DND-41 (cell line): ENCODE data around the gene TP73.

Source experiments
- ATAC-seq: fragments of 200-7000 bp; cut with Tn5 transposase; 3 replicates; pipeline ENCODE4 v1.9.1; 2021; ENCODE audit warnings: low read depth; ENCODE audit not compliant: insufficient read depth
- DNase-seq: peaks from one replicate; pipeline ENCODE4 v3.0.0-alpha.2; 2020
- H2AFZ ChIP-seq: 2 replicates; pipeline ENCODE4 v1.6.0; 2012; ENCODE audit warnings: low read depth, low read length
- H3K27ac ChIP-seq: 2 replicates; pipeline ENCODE4 v1.5.1; 2012; ENCODE audit warnings: low read length, inconsistent platforms
- H3K27me3 ChIP-seq: fragments of 200-600 bp; sonication (generic); 2 replicates; pipeline ENCODE4 v1.6.0; 2012; ENCODE audit warnings: low read length, mild to moderate bottlenecking, inconsistent platforms; ENCODE audit not compliant: insufficient read depth, poor library complexity
- H3K36me3 ChIP-seq: 2 replicates; pipeline ENCODE4 v1.5.1; 2012; ENCODE audit warnings: low read length, inconsistent platforms; ENCODE audit not compliant: insufficient read depth
- H3K4me1 ChIP-seq: 2 replicates; pipeline ENCODE4 v1.5.1; 2012; ENCODE audit warnings: mild to moderate bottlenecking, low read length; ENCODE audit not compliant: insufficient read depth
- H3K4me2 ChIP-seq: 2 replicates; pipeline ENCODE4 v1.6.0; 2012; ENCODE audit warnings: mild to moderate bottlenecking, moderate library complexity, low read length, inconsistent platforms; ENCODE audit not compliant: insufficient read depth
- H3K4me3 ChIP-seq, 2 experiments: fragments of 200-600 bp in 1 of 2; shearing (Covaris generic) in 1 of 2; 2 replicates each; pipeline ENCODE4 v1.5.1; 2012 to 2016; ENCODE audit warnings: inconsistent platforms in 2 of 2, low read length in 2 of 2, mild to moderate bottlenecking in 2 of 2, low read depth in 1 of 2, moderate library complexity in 1 of 2
- H3K79me2 ChIP-seq: 2 replicates; pipeline ENCODE4 v1.6.0; 2012; ENCODE audit warnings: low read length, inconsistent platforms; ENCODE audit not compliant: insufficient read depth
- H3K9ac ChIP-seq: 2 replicates; pipeline ENCODE4 v1.6.0; 2012; ENCODE audit warnings: low read depth, mild to moderate bottlenecking, inconsistent platforms, low read length, moderate library complexity
- H3K9me3 ChIP-seq: 2 replicates; pipeline ENCODE4 v1.5.1; 2012; ENCODE audit warnings: low read length, moderate library complexity, mild to moderate bottlenecking, inconsistent platforms; ENCODE audit not compliant: insufficient read depth, severe bottlenecking
- H4K20me1 ChIP-seq: 2 replicates; pipeline ENCODE4 v1.6.0; 2012; ENCODE audit warnings: low read length; ENCODE audit not compliant: insufficient read depth
- CTCF ChIP-seq: IDR thresholded peaks from 2 replicates; pipeline ENCODE4 v1.5.1; 2012; ENCODE audit warnings: borderline replicate concordance, low read length, moderate library complexity, mild to moderate bottlenecking; ENCODE audit not compliant: poor library complexity, severe bottlenecking; ENCODE audit errors: extremely low read depth
- EZH2 ChIP-seq: IDR thresholded peaks from 3 replicates; pipeline ENCODE4 v1.6.1; 2012; ENCODE audit warnings: borderline replicate concordance, low read depth, mild to moderate bottlenecking, moderate library complexity, low read length, inconsistent platforms; ENCODE audit not compliant: severe bottlenecking

Gene TP73

GRCh38 chr1:3699596-3699995, 47.3 kb downstream of the TP73 start:
- Histone ChIP-seq H2AFZ (no peak overlapping the region), H3K4me3 (no peak overlapping the region), H3K9ac (no peak overlapping the region), H3K9me3 (no peaks in the 10 kb centered on the region), H3K27me3 (no peaks in the 10 kb centered on the region), H4K20me1 (peaks cover 67% of the 10 kb centered on the region; the same call in 1 of the 2 replicates), H3K4me2 (no peak overlapping the region), H3K79me2 (no peaks in the 10 kb centered on the region), H3K36me3 (no peaks in the 10 kb centered on the region; the same call in none of the 2 replicates), H3K27ac (no peak overlapping the region), H3K4me1 (no peaks in the 10 kb centered on the region)
- no peak for ATAC-seq
- TF ChIP-seq EZH2 (no peak), CTCF (no peak)
- no peak for DNase-seq

GRCh38 chr1:3700631-3701030, 48.3 kb downstream of the TP73 start:
- Histone ChIP-seq H3K4me1 (no peaks in the 10 kb centered on the region), H3K9me3 (no peaks in the 10 kb centered on the region), H3K36me3 (no peaks in the 10 kb centered on the region; the same call in none of the 2 replicates), H3K27ac (no peak overlapping the region), H3K9ac (no peak overlapping the region), H2AFZ (no peak overlapping the region), H3K27me3 (no peaks in the 10 kb centered on the region), H4K20me1 (peaks cover 69% of the 10 kb centered on the region), H3K79me2 (no peaks in the 10 kb centered on the region), H3K4me3 (no peak overlapping the region), H3K4me2 (no peak overlapping the region)
- ATAC-seq, result no peak
- TF ChIP-seq CTCF (no peak), EZH2 (no peak)
- no peak for DNase-seq

- no peak overlapping the region for H3K4me3 ChIP-seq
- no peak overlapping the region for H3K27ac ChIP-seq
- no peaks in the 10 kb centered on the region for H3K9me3 ChIP-seq
- no peak overlapping the region for H2AFZ ChIP-seq
- TF ChIP-seq EZH2, result no peak
- no peak for TF ChIP-seq CTCF
- H3K79me2 ChIP-seq, result no peaks in the 10 kb centered on the region
- ATAC-seq (no peak), DNase-seq (no peak)
- H3K4me1 ChIP-seq, result no peaks in the 10 kb centered on the region
- H3K4me2 ChIP-seq, result no peak overlapping the region
- H3K27me3 ChIP-seq, result no peaks in the 10 kb centered on the region
- no peak overlapping the region for H3K9ac ChIP-seq
- H4K20me1 ChIP-seq, result peaks cover 60% of the 10 kb centered on the region
- peaks cover 6% of the 10 kb centered on the region; the same call in 1 of the 2 replicates for H3K36me3 ChIP-seq
Observed at GRCh38 chr1:3702528-3702927, 50.2 kb downstream of the TP73 start.
